ENCODE measurements around the gene OAS3.

DNA sequence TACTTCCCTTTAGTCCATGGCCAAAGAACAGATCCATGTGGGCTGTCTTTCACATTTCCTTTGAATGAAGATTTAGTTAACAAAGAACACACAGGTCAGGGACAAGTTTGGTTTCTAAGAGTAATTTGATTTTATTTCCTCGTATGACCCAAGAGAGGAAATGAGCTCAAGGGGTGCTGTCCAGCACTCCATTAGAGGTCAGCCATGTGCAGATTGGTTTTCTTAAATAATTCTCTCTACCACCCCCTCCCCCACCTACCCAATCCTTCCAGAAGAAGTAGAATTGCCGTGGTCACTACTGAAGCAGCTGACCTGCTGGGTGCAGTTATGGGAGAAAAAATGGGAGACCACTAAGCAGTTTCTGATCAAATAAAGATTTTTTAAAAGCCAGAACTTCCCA, 45.4 kb upstream of the OAS3 start:
- TF ChIP-seq, protein P1, sequence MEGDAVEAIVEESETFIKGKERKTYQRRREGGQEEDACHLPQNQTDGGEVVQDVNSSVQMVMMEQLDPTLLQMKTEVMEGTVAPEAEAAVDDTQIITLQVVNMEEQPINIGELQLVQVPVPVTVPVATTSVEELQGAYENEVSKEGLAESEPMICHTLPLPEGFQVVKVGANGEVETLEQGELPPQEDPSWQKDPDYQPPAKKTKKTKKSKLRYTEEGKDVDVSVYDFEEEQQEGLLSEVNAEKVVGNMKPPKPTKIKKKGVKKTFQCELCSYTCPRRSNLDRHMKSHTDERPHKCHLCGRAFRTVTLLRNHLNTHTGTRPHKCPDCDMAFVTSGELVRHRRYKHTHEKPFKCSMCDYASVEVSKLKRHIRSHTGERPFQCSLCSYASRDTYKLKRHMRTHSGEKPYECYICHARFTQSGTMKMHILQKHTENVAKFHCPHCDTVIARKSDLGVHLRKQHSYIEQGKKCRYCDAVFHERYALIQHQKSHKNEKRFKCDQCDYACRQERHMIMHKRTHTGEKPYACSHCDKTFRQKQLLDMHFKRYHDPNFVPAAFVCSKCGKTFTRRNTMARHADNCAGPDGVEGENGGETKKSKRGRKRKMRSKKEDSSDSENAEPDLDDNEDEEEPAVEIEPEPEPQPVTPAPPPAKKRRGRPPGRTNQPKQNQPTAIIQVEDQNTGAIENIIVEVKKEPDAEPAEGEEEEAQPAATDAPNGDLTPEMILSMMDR (IDR thresholded peaks at IDR 0.05; ENCODE audit: insufficient read depth, low read length), result no peak
- TF ChIP-seq POLR2AphosphoS5 (IDR thresholded peaks at IDR 0.05; ENCODE audit: low read depth) (no peak), GABPA (IDR thresholded peaks at IDR 0.05; ENCODE audit: low read depth) (no peak), SPI1 (IDR thresholded peaks at IDR 0.05; ENCODE audit: borderline replicate concordance, low read depth) (no peak)
- TF ChIP-seq, protein P2, sequence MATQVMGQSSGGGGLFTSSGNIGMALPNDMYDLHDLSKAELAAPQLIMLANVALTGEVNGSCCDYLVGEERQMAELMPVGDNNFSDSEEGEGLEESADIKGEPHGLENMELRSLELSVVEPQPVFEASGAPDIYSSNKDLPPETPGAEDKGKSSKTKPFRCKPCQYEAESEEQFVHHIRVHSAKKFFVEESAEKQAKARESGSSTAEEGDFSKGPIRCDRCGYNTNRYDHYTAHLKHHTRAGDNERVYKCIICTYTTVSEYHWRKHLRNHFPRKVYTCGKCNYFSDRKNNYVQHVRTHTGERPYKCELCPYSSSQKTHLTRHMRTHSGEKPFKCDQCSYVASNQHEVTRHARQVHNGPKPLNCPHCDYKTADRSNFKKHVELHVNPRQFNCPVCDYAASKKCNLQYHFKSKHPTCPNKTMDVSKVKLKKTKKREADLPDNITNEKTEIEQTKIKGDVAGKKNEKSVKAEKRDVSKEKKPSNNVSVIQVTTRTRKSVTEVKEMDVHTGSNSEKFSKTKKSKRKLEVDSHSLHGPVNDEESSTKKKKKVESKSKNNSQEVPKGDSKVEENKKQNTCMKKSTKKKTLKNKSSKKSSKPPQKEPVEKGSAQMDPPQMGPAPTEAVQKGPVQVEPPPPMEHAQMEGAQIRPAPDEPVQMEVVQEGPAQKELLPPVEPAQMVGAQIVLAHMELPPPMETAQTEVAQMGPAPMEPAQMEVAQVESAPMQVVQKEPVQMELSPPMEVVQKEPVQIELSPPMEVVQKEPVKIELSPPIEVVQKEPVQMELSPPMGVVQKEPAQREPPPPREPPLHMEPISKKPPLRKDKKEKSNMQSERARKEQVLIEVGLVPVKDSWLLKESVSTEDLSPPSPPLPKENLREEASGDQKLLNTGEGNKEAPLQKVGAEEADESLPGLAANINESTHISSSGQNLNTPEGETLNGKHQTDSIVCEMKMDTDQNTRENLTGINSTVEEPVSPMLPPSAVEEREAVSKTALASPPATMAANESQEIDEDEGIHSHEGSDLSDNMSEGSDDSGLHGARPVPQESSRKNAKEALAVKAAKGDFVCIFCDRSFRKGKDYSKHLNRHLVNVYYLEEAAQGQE (IDR thresholded peaks at IDR 0.05; ENCODE audit: insufficient replicate concordance, low read depth), result peak; percentile 86

Data from HL-60 (cell line).